Stomach (tissue), 9 donors: ENCODE data around the gene SMPD2. TPM values are rescaled to one million over a fixed set of nuclear protein-coding genes. Genes with fewer than 3 reads are reported as not detected.

Source experiments
- DNase-seq, 2 donors: peaks; one replicate each; pipeline versions ENCODE4 v3.0.0 to v3.0.0-alpha.2; 2013 to 2019
- H3K27ac ChIP-seq, 5 donors: fragments of 200-600 bp in 4 of 5; sonication (generic) in 4 of 5; one replicate each; pipeline ENCODE4 v1.5.1; 2013 to 2019; ENCODE audit warnings: mild to moderate bottlenecking in 1 of 5, moderate library complexity in 1 of 5
- H3K27me3 ChIP-seq, 3 donors: fragments of 200-600 bp; sonication (generic); one replicate each; pipeline ENCODE4 v1.5.1; 2017 to 2019; ENCODE audit warnings: mixed run types in 1 of 3
- H3K36me3 ChIP-seq, 4 donors: fragments of 200-600 bp; sonication (generic); 1 replicate in 3 of 4; 2 replicates in 1 of 4; pipeline ENCODE4 v1.5.1; 2016 to 2019
- H3K4me1 ChIP-seq, 4 donors: fragments of 200-600 bp; sonication (generic); one replicate each; pipeline ENCODE4 v1.5.1; 2016 to 2019
- H3K4me3 ChIP-seq, 4 donors: fragments of 200-600 bp; sonication (generic) in 3 of 4; one replicate each; pipeline ENCODE4 v1.5.1; 2016 to 2019; ENCODE audit warnings: mild to moderate bottlenecking in 1 of 4
- H3K9me3 ChIP-seq, 4 donors: fragments of 200-600 bp; sonication (generic); one replicate each; pipeline ENCODE4 v1.5.1; 2016 to 2019
- CTCF ChIP-seq, 7 experiments: fragments of 450-650 bp in 4 of 7; fragments of 200-600 bp in 3 of 7; sonication (generic) in 3 of 7; IDR thresholded peaks; one replicate each; pipeline ENCODE4 v1.5.1; 2016 to 2019; ENCODE audit warnings: antibody characterized with exemption in 7 of 7, control low read depth in 2 of 7, mild to moderate bottlenecking in 1 of 7
- EP300 ChIP-seq: sonication (generic); formaldehyde crosslinking; IDR thresholded peaks from one replicate; pipeline ENCODE4 v1.6.1; 2017; ENCODE audit warnings: antibody characterized with exemption
- POLR2A ChIP-seq, 4 donors: fragments of 450-650 bp; IDR thresholded peaks; one replicate each; pipeline ENCODE4 v1.6.1; 2016; ENCODE audit warnings: antibody characterized with exemption in 4 of 4, control low read depth in 2 of 4, mild to moderate bottlenecking in 1 of 4, moderate library complexity in 1 of 4
- POLR2AphosphoS5 ChIP-seq, 3 donors: sonication (generic); formaldehyde crosslinking; IDR thresholded peaks; one replicate each; pipeline ENCODE4 v1.6.1; 2016; ENCODE audit warnings: antibody characterized with exemption in 3 of 3
- WGBS, 5 donors: extraction: QIAGEN DNeasy Blood & Tissue Kit in 3 of 5; methylation state at CpG; one replicate each; pipeline versions ENCODE4 v1.1.5 to v1.1.7; 2013 to 2018; 5-methylcytosine and 5-hydroxymethylcytosine counted together
- intact Hi-C: fragments of 100-400 bp; cut with DNase I; formaldehyde crosslinking; loops from one replicate; pipeline ENCODE4 v1.15.1; 2023; ENCODE audit warnings: low total_unique reads
- polyA plus RNA-seq, 3 donors: library from polyadenylated mRNA; stranded (reverse); fragments of 200-250 nt; gene quantifications; one replicate each; pipeline ENCODE4 v1.2.3, GENCODE V29; 2013
- total RNA-seq, 5 donors: library from RNA; depleted of rRNA; stranded (reverse); fragments of >200 nt; gene quantifications; one replicate each; pipeline versions ENCODE4 v1.1.0 to v1.2.3, GENCODE V29; 2014 to 2016
- donor health status: healthy with polysubstance abuse.
- donor health status: Bipolar disorder and iron deficiency.
- donor health status: healthy.

Gene SMPD2
- total and polyA plus RNA-seq, 8 donors, result 10.7 to 80.5 (median 17.4) TPM

DNA sequence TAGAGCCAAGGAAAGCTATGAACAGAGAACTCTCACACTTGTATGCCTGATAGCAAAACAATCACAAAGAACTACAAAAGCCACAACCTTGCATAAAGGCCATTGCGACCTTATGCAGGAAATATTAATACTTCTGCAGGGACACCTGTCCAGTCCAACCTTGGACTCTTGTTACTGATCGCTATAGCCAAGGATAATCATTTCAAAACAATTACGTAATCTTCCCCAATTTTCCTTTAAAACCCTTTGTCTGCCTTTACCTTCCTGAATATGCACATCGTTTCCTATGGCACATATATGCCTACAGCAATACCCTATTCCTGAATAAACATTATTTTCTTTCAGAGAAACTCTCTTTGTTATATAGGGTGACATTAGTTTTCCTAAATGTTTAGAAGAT, 22.9 kb upstream of the SMPD2 start:
- intact Hi-C loops, result no loop called here
- no peaks in the 10 kb centered on the region for H3K27me3 ChIP-seq
- no peak overlapping the region for H3K27ac ChIP-seq
- 92 to 97% (median 95%) methylated on average over 4 of the region's 4 CpGs for WGBS, 5 donors
- no peaks in the 10 kb centered on the region for H3K4me1 ChIP-seq
- TF ChIP-seq POLR2AphosphoS5 (IDR thresholded peaks at IDR 0.05), result no peak
- no peak for TF ChIP-seq CTCF (IDR thresholded peaks at IDR 0.05)
- no peak for TF ChIP-seq EP300
- no peak for TF ChIP-seq POLR2A (IDR thresholded peaks at IDR 0.05)
- DNase-seq, result no peak
- H3K4me3 ChIP-seq, result no peak overlapping the region
- H3K36me3 ChIP-seq, result no peaks in the 10 kb centered on the region
- no peaks in the 10 kb centered on the region for H3K9me3 ChIP-seq

GRCh38 chr6:109420751-109421150, 19.8 kb upstream of the SMPD2 start:
- Histone ChIP-seq H3K4me3 (no peak overlapping the region), H3K27me3 (no peaks in the 10 kb centered on the region), H3K27ac (no peak overlapping the region), H3K4me1 (peaks cover 0 to 9% (median 0%) of the 10 kb centered on the region in 4 donors), H3K36me3 (no peaks in the 10 kb centered on the region), H3K9me3 (no peaks in the 10 kb centered on the region)
- 32 to 70% (median 44%) methylated on average over 1 of the region's 1 CpG for WGBS, 5 donors
- intact Hi-C loops, result no loop called here
- TF ChIP-seq POLR2AphosphoS5 (IDR thresholded peaks at IDR 0.05) (no peak), CTCF (IDR thresholded peaks at IDR 0.05) (no peak), EP300 (no peak), POLR2A (IDR thresholded peaks at IDR 0.05) (no peak)
- DNase-seq, result no peak

GRCh38 chr6:109421184-109421583, 19.3 kb upstream of the SMPD2 start:
- no peak overlapping the region for H3K27ac ChIP-seq
- intact Hi-C loops, result no loop called here
- no peak for DNase-seq
- no peaks in the 10 kb centered on the region for H3K27me3 ChIP-seq
- H3K36me3 ChIP-seq, result no peaks in the 10 kb centered on the region
- no peak overlapping the region for H3K4me3 ChIP-seq
- H3K9me3 ChIP-seq, result no peaks in the 10 kb centered on the region
- TF ChIP-seq EP300 (no peak), POLR2A (IDR thresholded peaks at IDR 0.05) (no peak), POLR2AphosphoS5 (IDR thresholded peaks at IDR 0.05) (no peak), CTCF (IDR thresholded peaks at IDR 0.05) (no peak)
- 53 to 89% (median 66%) methylated on average over 1 of the region's 1 CpG for WGBS, 5 donors
- peaks cover 0 to 9% (median 0%) of the 10 kb centered on the region in 4 donors for H3K4me1 ChIP-seq

- TF ChIP-seq POLR2AphosphoS5 (IDR thresholded peaks at IDR 0.05), result no peak
- no peak for TF ChIP-seq EP300
- no peak for TF ChIP-seq CTCF (IDR thresholded peaks at IDR 0.05)
- TF ChIP-seq POLR2A (IDR thresholded peaks at IDR 0.05), result no peak
- H3K36me3 ChIP-seq, result no peaks in the 10 kb centered on the region
- peaks cover 0 to 18% (median 4%) of the 10 kb centered on the region in 4 donors for H3K4me1 ChIP-seq
- H3K27ac ChIP-seq, result no peak overlapping the region
- 80 to 90% (median 88%) methylated on average over 2 of the region's 2 CpGs for WGBS, 5 donors
- DNase-seq, result no peak
- no peak overlapping the region for H3K4me3 ChIP-seq
- no peaks in the 10 kb centered on the region for H3K27me3 ChIP-seq
- intact Hi-C loops, result no loop called here
- H3K9me3 ChIP-seq, result no peaks in the 10 kb centered on the region
These were observed 15.6 kb upstream of the SMPD2 start for GRCh38 chr6:109424946-109425345.
